ENCODE measurements around the gene MLST8. TPM values are rescaled to one million over a fixed set of nuclear protein-coding genes. Genes with fewer than 3 reads are reported as not detected.

MLST8 gene
- total and polyA plus RNA-seq, 2 of the 8 experiments (the other 6 are each of a cell fraction or from before 2014, with no cell fraction given): 67.6 to 321 TPM

- TF ChIP-seq CHD1 (IDR thresholded peaks at IDR 0.05; ENCODE audit: low read depth, low read length): no peak
- TF ChIP-seq JUN (IDR thresholded peaks at IDR 0.05; ENCODE audit: low read depth, low read length): no peak
- TF ChIP-seq SP2 (IDR thresholded peaks at IDR 0.05; ENCODE audit: low read length): no peak
- no peak for TF ChIP-seq FOSL1 (IDR thresholded peaks at IDR 0.05; ENCODE audit: insufficient read depth, low read depth, low read length)
Observed at GRCh38 chr16:2160915-2161551, 44.2 kb upstream of the MLST8 start (continued).

All from H1 (cell line).